MM.1S (cell line): Measurements from ENCODE around the gene WAC.
A peak's percentile ranks its signal among the peaks of the same experiment; 100 is the strongest.
"Not testable (repeated sequence)": the region's sequence is repeated elsewhere in the genome, so short reads cannot be mapped to it uniquely, and the experiment has no call there.

Source experiments
- DNase-seq: peaks from one replicate; pipeline ENCODE4 v3.0.0-alpha.2; 2015
- H2AFZ ChIP-seq: fragments of 300-600 bp; sonication (generic); 2 replicates; pipeline ENCODE4 v1.6.0; 2016; ENCODE audit warnings: antibody characterized with exemption, low read length
- H3F3A ChIP-seq: fragments of 300-600 bp; sonication (generic); 2 replicates; pipeline ENCODE4 v1.6.1; 2016; ENCODE audit warnings: mild to moderate bottlenecking, antibody characterized with exemption, low read length, moderate library complexity, mixed read lengths; ENCODE audit not compliant: insufficient read depth
- H3K27ac ChIP-seq: fragments of 300-600 bp; sonication (generic); 2 replicates; pipeline ENCODE4 v1.5.1; 2016; ENCODE audit warnings: mild to moderate bottlenecking, low read length
- H3K27me3 ChIP-seq: fragments of 300-600 bp; sonication (generic); replicated peaks from 2 replicates; pipeline ENCODE4 v1.6.0; 2016; ENCODE audit warnings: low read length; ENCODE audit not compliant: insufficient read depth
- H3K36me3 ChIP-seq: fragments of 300-600 bp; sonication (generic); replicated peaks from 2 replicates; pipeline ENCODE4 v1.6.1; 2016; ENCODE audit warnings: mild to moderate bottlenecking, low read length, mixed read lengths; ENCODE audit not compliant: insufficient read depth
- H3K4me1 ChIP-seq: fragments of 300-600 bp; sonication (generic); 2 replicates; pipeline ENCODE4 v1.6.1; 2016; ENCODE audit warnings: low read length, mixed read lengths
- H3K4me2 ChIP-seq: fragments of 300-600 bp; sonication (generic); 2 replicates; pipeline ENCODE4 v1.6.0; 2016; ENCODE audit warnings: low read depth, low read length
- H3K4me3 ChIP-seq: fragments of 300-600 bp; sonication (generic); 2 replicates; pipeline ENCODE4 v1.5.1; 2016; ENCODE audit warnings: low read length, mixed read lengths
- H3K79me2 ChIP-seq: fragments of 300-600 bp; sonication (generic); 2 replicates; pipeline ENCODE4 v1.6.1; 2016; ENCODE audit warnings: mixed run types, low read length, mixed read lengths
- H3K9ac ChIP-seq: fragments of 300-600 bp; sonication (generic); 2 replicates; pipeline ENCODE4 v1.6.1; 2016; ENCODE audit warnings: low read length, mixed read lengths
- H3K9me2 ChIP-seq: fragments of 300-600 bp; sonication (generic); replicated peaks from 2 replicates; pipeline ENCODE4 v1.6.1; 2016; ENCODE audit warnings: mild to moderate bottlenecking, low read length, mixed read lengths; ENCODE audit not compliant: insufficient read depth
- H3K9me3 ChIP-seq: fragments of 300-600 bp; sonication (generic); replicated peaks from 2 replicates; pipeline ENCODE4 v1.6.1; 2016; ENCODE audit warnings: mild to moderate bottlenecking, low read length, mixed read lengths; ENCODE audit not compliant: insufficient read depth
- H4K20me1 ChIP-seq: fragments of 300-600 bp; sonication (generic); 2 replicates; pipeline ENCODE4 v1.6.1; 2016; ENCODE audit warnings: mild to moderate bottlenecking, low read length, moderate library complexity, mixed read lengths; ENCODE audit not compliant: insufficient read depth
- EZH2 ChIP-seq: fragments of 300-600 bp; sonication (generic); optimal IDR thresholded peaks from 2 replicates; pipeline ENCODE3; 2017; ENCODE audit warnings: low read depth, mild to moderate bottlenecking, antibody characterized with exemption, low read length, mixed read lengths
- EZH2phosphoT487 ChIP-seq: fragments of 300-600 bp; sonication (generic); IDR thresholded peaks from 2 replicates; pipeline ENCODE4 v1.6.1; 2018; ENCODE audit warnings: antibody characterized with exemption, low read length
- TF ChIP-seq, protein P1 (sequence below): fragments of 300-600 bp; sonication (generic); IDR thresholded peaks from 2 replicates; pipeline ENCODE4 v1.5.1; 2016; ENCODE audit warnings: antibody characterized with exemption, low read length, mixed read lengths

Gene WAC, protein sequence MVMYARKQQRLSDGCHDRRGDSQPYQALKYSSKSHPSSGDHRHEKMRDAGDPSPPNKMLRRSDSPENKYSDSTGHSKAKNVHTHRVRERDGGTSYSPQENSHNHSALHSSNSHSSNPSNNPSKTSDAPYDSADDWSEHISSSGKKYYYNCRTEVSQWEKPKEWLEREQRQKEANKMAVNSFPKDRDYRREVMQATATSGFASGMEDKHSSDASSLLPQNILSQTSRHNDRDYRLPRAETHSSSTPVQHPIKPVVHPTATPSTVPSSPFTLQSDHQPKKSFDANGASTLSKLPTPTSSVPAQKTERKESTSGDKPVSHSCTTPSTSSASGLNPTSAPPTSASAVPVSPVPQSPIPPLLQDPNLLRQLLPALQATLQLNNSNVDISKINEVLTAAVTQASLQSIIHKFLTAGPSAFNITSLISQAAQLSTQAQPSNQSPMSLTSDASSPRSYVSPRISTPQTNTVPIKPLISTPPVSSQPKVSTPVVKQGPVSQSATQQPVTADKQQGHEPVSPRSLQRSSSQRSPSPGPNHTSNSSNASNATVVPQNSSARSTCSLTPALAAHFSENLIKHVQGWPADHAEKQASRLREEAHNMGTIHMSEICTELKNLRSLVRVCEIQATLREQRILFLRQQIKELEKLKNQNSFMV

GRCh38 chr10:28532337-28533185 lies at the start of gene WAC:
Gene WAC, plus strand, starts transcription at chr10:28533118. Its CDS starts 462 bp downstream, at chr10:28533580.
- Histone ChIP-seq H3K9ac (peak within 1 kb of the TSS; percentile 98), H4K20me1 (peaks cover 12% of the 10 kb centered on the region), H3K36me3 (peaks cover 10% of the 10 kb centered on the region; the same call in 1 of the 2 replicates), H3K4me1 (peaks cover 28% of the 10 kb centered on the region), H3K27ac (peak within 1 kb of the TSS; percentile 99), H3K9me2 (no peaks in the 10 kb centered on the region), H3K4me3 (peak within 1 kb of the TSS; percentile 92), H3K9me3 (no peaks in the 10 kb centered on the region), H3K27me3 (no peaks in the 10 kb centered on the region), H2AFZ (peak within 1 kb of the TSS; percentile 92), H3F3A (peaks cover 3% of the 10 kb centered on the region; the same call in 1 of the 2 replicates), H3K79me2 (peaks cover 57% of the 10 kb centered on the region), H3K4me2 (peak within 1 kb of the TSS; percentile 78)
- TF ChIP-seq EZH2phosphoT487 = no peak
- no peak for TF ChIP-seq EZH2
- TF ChIP-seq, protein P1, sequence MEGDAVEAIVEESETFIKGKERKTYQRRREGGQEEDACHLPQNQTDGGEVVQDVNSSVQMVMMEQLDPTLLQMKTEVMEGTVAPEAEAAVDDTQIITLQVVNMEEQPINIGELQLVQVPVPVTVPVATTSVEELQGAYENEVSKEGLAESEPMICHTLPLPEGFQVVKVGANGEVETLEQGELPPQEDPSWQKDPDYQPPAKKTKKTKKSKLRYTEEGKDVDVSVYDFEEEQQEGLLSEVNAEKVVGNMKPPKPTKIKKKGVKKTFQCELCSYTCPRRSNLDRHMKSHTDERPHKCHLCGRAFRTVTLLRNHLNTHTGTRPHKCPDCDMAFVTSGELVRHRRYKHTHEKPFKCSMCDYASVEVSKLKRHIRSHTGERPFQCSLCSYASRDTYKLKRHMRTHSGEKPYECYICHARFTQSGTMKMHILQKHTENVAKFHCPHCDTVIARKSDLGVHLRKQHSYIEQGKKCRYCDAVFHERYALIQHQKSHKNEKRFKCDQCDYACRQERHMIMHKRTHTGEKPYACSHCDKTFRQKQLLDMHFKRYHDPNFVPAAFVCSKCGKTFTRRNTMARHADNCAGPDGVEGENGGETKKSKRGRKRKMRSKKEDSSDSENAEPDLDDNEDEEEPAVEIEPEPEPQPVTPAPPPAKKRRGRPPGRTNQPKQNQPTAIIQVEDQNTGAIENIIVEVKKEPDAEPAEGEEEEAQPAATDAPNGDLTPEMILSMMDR = no peak
- peak; percentile 94 for DNase-seq

- Histone ChIP-seq H4K20me1 (no peaks in the 10 kb centered on the region), H3K36me3 (no peaks in the 10 kb centered on the region), H3K4me1 (no peaks in the 10 kb centered on the region), H3K27ac (no peak overlapping the region), H3K79me2 (no peaks in the 10 kb centered on the region), H2AFZ (no peak overlapping the region), H3K9me2 (no peaks in the 10 kb centered on the region), H3K27me3 (no peaks in the 10 kb centered on the region), H3F3A (no peaks in the 10 kb centered on the region), H3K9ac (no peak overlapping the region), H3K9me3 (no peaks in the 10 kb centered on the region), H3K4me3 (no peak overlapping the region), H3K4me2 (no peak overlapping the region)
- TF ChIP-seq EZH2 (no peak), EZH2phosphoT487 (no peak)
- TF ChIP-seq, protein P1 = no peak
- DNase-seq = no peak
Measured at GRCh38 chr10:28489206-28489605, 43.7 kb upstream of the WAC start.

- H3K4me1 ChIP-seq, H2AFZ ChIP-seq, H3K4me3 ChIP-seq, H3K4me2 ChIP-seq, H3K36me3 ChIP-seq, H3K79me2 ChIP-seq, H3K27me3 ChIP-seq, H3F3A ChIP-seq, H3K9ac ChIP-seq, H4K20me1 ChIP-seq, H3K9me2 ChIP-seq, DNase-seq, H3K9me3 ChIP-seq, H3K27ac ChIP-seq: not testable (repeated sequence)
Measured at GRCh38 chr10:28490256-28490865, 42.6 kb upstream of the WAC start.
